SU-DHL-6 (cell line): ENCODE results near the gene ARFGAP1.

Experiments used
- CTCF ChIP-seq: fragments of 200-600 bp; sonication (generic); IDR thresholded peaks from one replicate; pipeline ENCODE4 v1.5.1; 2017; ENCODE audit warnings: antibody characterized with exemption, mild to moderate bottlenecking, low read length, moderate library complexity; ENCODE audit not compliant: insufficient read depth, poor library complexity, severe bottlenecking
- EZH2phosphoT487 ChIP-seq: fragments of 200-600 bp; sonication (generic), shearing (Covaris generic); conservative IDR thresholded peaks from 2 replicates; pipeline ENCODE4 v1.6.1; 2018; ENCODE audit warnings: mild to moderate bottlenecking, antibody characterized with exemption, low read length, moderate library complexity, mixed read lengths

- TF ChIP-seq CTCF (no peak), EZH2phosphoT487 (no peak)
Observed at GRCh38 chr20:63294536-63294900, 21.9 kb downstream of the ARFGAP1 start.
